ENCODE measurements around the gene ATP13A5. TPM values are rescaled to one million over a fixed set of nuclear protein-coding genes. Genes with fewer than 3 reads are reported as not detected.

Gene ATP13A5
- total RNA-seq, 1 donor from 2014 or later: not detected

DNA sequence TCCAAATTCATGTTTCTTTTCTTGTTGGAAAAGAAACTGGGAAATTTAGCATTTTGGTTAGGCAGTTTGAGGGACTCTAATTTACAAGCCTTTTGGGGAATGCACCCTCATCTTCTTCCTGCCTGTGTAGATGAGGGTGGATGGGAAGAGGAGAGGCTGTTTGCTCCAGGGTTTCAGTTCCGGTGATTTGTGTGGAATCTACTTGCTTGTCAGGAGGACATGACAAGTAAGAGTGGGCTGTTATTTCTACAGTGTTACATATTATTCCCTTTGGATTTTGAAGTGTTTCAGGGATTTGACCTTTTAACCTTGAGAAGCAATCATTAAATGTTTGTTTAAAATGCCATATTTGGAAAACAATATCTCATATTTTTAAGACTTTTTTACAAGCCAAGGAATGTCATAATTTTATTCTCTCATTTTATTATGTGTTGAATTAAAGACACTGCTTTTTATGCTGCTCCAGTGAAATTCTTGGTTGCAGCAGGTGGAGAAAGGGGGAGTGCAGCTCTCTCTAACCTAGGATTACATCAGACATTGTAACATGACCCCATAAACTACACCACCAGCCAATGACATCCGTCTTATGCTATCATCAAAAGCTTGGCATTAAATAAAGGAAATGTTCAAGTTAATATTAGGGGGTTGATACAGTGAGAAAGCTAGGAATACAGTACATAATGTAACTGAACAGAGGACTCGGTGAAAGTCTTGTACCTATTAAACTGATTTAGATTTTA lies 107.3 kb downstream of the ATP13A5 start:
- H3K27ac Mint-ChIP-seq: no peak overlapping the region
- no peak for DNase-seq (ENCODE audit: low spot score)
- intact Hi-C loops (cut with micrococcal nuclease): no loop called here
- H3K9me3 Mint-ChIP-seq: no peaks in the 10 kb centered on the region
- no peaks in the 10 kb centered on the region for H3K27me3 Mint-ChIP-seq (ENCODE audit: low read depth)
- H3K36me3 Mint-ChIP-seq (ENCODE audit: low read depth): no peaks in the 10 kb centered on the region
- no peak overlapping the region for H3K4me3 Mint-ChIP-seq (ENCODE audit: low read depth)
- no peaks in the 10 kb centered on the region for H3K4me1 Mint-ChIP-seq (ENCODE audit: low read depth)

GRCh38 chr3:193270451-193270850 lies 108.1 kb downstream of the ATP13A5 start:
- no peaks in the 10 kb centered on the region for H3K4me1 Mint-ChIP-seq (ENCODE audit: low read depth)
- no peak overlapping the region for H3K4me3 Mint-ChIP-seq (ENCODE audit: low read depth)
- H3K27me3 Mint-ChIP-seq (ENCODE audit: low read depth): no peaks in the 10 kb centered on the region
- intact Hi-C loops (cut with micrococcal nuclease): no loop called here
- H3K27ac Mint-ChIP-seq: no peak overlapping the region
- DNase-seq (ENCODE audit: low spot score): no peak
- no peaks in the 10 kb centered on the region for H3K36me3 Mint-ChIP-seq (ENCODE audit: low read depth)
- no peaks in the 10 kb centered on the region for H3K9me3 Mint-ChIP-seq

- no peak overlapping the region for H3K4me3 Mint-ChIP-seq (ENCODE audit: low read depth)
- H3K4me1 Mint-ChIP-seq (ENCODE audit: low read depth): no peaks in the 10 kb centered on the region
- H3K9me3 Mint-ChIP-seq: no peaks in the 10 kb centered on the region
- H3K27ac Mint-ChIP-seq: no peak overlapping the region
- H3K27me3 Mint-ChIP-seq (ENCODE audit: low read depth): no peaks in the 10 kb centered on the region
- DNase-seq (ENCODE audit: low spot score): no peak
- intact Hi-C loops (cut with micrococcal nuclease): no loop called here
- H3K36me3 Mint-ChIP-seq (ENCODE audit: low read depth): no peaks in the 10 kb centered on the region
Observed at GRCh38 chr3:193269343-193270028, 109.1 kb downstream of the ATP13A5 start.

DNA sequence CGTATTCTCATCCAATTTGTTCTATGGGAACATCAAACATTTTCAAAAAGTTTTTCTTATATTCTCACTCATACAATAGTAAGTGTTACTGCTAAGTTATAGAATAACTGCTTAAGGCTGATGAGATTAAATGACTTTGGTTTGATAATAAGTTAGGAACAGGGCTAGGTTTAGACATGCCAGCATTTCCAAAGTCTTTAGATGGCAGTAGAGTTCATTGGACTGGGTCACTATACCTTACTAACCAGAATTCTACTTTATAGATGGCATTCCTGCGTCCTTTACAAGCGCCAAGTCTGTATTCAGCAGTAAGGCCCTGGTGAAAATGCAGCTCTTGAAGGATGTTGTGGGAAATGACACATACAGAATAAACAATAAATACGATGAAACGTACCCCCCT lies 115.8 kb downstream of the ATP13A5 start:
- intact Hi-C loops (cut with micrococcal nuclease): no loop called here
- Mint-ChIP-seq H3K9me3 (no peaks in the 10 kb centered on the region), H3K27me3 (ENCODE audit: low read depth) (no peaks in the 10 kb centered on the region), H3K4me1 (ENCODE audit: low read depth) (no peaks in the 10 kb centered on the region), H3K27ac (no peak overlapping the region), H3K36me3 (ENCODE audit: low read depth) (no peaks in the 10 kb centered on the region), H3K4me3 (ENCODE audit: low read depth) (no peak overlapping the region)
- DNase-seq (ENCODE audit: low spot score): no peak

- intact Hi-C loops (cut with micrococcal nuclease): no loop called here
- no peaks in the 10 kb centered on the region for H3K36me3 Mint-ChIP-seq (ENCODE audit: low read depth)
- no peaks in the 10 kb centered on the region for H3K27me3 Mint-ChIP-seq (ENCODE audit: low read depth)
- no peaks in the 10 kb centered on the region for H3K4me1 Mint-ChIP-seq (ENCODE audit: low read depth)
- H3K4me3 Mint-ChIP-seq (ENCODE audit: low read depth): no peak overlapping the region
- DNase-seq (ENCODE audit: low spot score): no peak
- H3K27ac Mint-ChIP-seq: no peak overlapping the region
- H3K9me3 Mint-ChIP-seq: no peaks in the 10 kb centered on the region
Observed at GRCh38 chr3:193261970-193262369, 116.6 kb downstream of the ATP13A5 start.

DNA sequence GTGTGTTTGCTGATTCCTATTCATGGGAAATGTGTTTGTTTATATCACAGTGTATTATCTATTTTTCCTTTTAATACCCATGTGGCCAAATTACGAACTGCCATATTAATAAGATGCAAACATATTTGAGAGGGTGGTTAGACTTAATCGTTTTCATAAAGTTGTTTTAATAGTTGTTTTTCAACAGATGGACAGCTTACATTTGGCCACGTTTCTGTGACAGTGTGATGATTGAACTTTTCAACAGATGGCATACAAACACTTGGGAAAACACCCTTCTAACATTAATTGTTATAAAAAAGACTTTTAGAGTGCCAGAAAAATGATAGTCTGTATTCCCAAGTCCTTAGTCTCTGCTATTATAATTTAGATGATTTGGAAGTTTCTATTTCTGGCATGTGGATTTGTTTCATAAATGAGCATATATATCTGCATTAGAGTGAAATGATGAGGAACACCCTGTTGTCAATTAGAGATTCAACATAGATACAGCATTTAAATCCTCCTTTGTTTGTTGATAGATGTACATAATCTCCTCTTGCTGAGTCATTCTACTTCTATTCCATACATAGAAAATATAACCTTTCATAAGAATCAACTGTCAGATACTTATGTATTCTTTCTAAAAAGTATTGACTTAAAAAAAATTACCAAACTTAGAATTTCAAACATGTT lies 124.4 kb downstream of the ATP13A5 start:
- Mint-ChIP-seq H3K9me3 (peaks cover 11% of the 10 kb centered on the region), H3K27ac (no peak overlapping the region), H3K4me1 (ENCODE audit: low read depth) (no peaks in the 10 kb centered on the region), H3K27me3 (ENCODE audit: low read depth) (no peaks in the 10 kb centered on the region), H3K4me3 (ENCODE audit: low read depth) (no peak overlapping the region), H3K36me3 (ENCODE audit: low read depth) (no peaks in the 10 kb centered on the region)
- intact Hi-C loops (cut with micrococcal nuclease): no loop called here
- no peak for DNase-seq (ENCODE audit: low spot score)

GRCh38 chr3:193250492-193250891 lies 128.1 kb downstream of the ATP13A5 start:
- H3K27me3 Mint-ChIP-seq (ENCODE audit: low read depth): no peaks in the 10 kb centered on the region
- no peak for DNase-seq (ENCODE audit: low spot score)
- peaks cover 28% of the 10 kb centered on the region for H3K9me3 Mint-ChIP-seq
- intact Hi-C loops (cut with micrococcal nuclease): no loop called here
- H3K27ac Mint-ChIP-seq: no peak overlapping the region
- H3K36me3 Mint-ChIP-seq (ENCODE audit: low read depth): no peaks in the 10 kb centered on the region
- no peak overlapping the region for H3K4me3 Mint-ChIP-seq (ENCODE audit: low read depth)
- H3K4me1 Mint-ChIP-seq (ENCODE audit: low read depth): no peaks in the 10 kb centered on the region

DNA sequence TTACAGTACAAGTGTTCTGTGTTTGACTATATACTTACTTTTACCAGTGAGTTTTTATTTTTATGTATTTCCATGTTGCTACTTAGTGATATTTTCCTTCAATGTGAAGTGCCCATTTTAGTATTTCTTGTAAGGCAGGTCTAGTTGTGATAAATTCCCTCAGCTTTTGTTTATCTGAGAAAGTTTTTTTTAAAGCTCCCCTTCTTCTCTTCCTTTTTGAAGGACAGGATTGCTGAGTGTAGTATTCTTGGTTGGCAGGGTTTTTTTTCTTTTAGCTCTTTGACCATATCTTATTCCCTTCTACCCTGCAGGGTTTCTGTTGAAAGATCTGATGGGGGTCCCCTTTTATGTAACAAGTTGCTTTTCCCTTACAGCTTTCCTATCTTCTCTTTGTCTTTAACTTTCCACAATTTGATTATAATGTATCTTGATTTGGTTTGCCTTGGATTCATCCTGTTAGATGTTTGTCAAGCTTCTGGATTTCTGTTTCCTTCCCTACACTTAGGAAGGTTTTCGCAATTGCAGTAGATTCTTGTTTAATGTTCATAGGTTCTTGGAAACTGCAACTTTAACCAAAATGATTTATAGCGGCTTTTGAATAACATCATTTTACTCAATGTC lies 129.6 kb downstream of the ATP13A5 start:
- H3K4me1 Mint-ChIP-seq (ENCODE audit: low read depth): no peaks in the 10 kb centered on the region
- H3K4me3 Mint-ChIP-seq (ENCODE audit: low read depth): no peak overlapping the region
- H3K27ac Mint-ChIP-seq: no peak overlapping the region
- H3K36me3 Mint-ChIP-seq (ENCODE audit: low read depth): no peaks in the 10 kb centered on the region
- intact Hi-C loops (cut with micrococcal nuclease): no loop called here
- H3K9me3 Mint-ChIP-seq: peaks cover 28% of the 10 kb centered on the region
- no peak for DNase-seq (ENCODE audit: low spot score)
- H3K27me3 Mint-ChIP-seq (ENCODE audit: low read depth): no peaks in the 10 kb centered on the region

DNA sequence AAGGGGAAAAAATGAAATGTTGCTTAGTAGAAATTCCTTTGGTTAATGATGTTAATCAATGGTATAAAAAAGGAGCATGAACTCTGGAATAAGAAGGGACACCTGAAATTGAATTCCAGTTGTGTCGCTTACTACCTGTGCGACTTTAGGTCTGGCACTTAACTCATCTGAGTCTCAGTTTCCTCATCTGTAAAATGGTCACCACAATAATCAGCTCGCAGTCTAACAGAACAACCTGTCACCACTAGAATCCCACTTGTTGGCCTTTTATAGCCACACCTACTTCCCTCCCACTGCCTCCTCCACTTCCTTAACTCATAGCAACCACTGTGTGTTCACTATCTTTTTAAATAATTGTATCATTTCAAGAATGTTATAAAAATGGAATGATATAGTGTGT lies 135.0 kb downstream of the ATP13A5 start:
- Mint-ChIP-seq H3K9me3 (peaks cover 11% of the 10 kb centered on the region), H3K27ac (no peak overlapping the region), H3K36me3 (ENCODE audit: low read depth) (no peaks in the 10 kb centered on the region), H3K4me3 (ENCODE audit: low read depth) (no peak overlapping the region), H3K27me3 (ENCODE audit: low read depth) (peaks cover 29% of the 10 kb centered on the region), H3K4me1 (ENCODE audit: low read depth) (peaks cover 2% of the 10 kb centered on the region)
- DNase-seq (ENCODE audit: low spot score): no peak
- intact Hi-C loops (cut with micrococcal nuclease): no loop called here

GRCh38 chr3:193241716-193242115 lies 136.8 kb downstream of the ATP13A5 start:
- Mint-ChIP-seq H3K9me3 (no peaks in the 10 kb centered on the region), H3K27me3 (ENCODE audit: low read depth) (peaks cover 29% of the 10 kb centered on the region), H3K36me3 (ENCODE audit: low read depth) (no peaks in the 10 kb centered on the region), H3K4me3 (ENCODE audit: low read depth) (no peak overlapping the region), H3K4me1 (ENCODE audit: low read depth) (peaks cover 2% of the 10 kb centered on the region), H3K27ac (no peak overlapping the region)
- DNase-seq (ENCODE audit: low spot score): no peak
- intact Hi-C loops (cut with micrococcal nuclease): no loop called here

- H3K9me3 Mint-ChIP-seq: no peaks in the 10 kb centered on the region
- no peak for DNase-seq (ENCODE audit: low spot score)
- peaks cover 29% of the 10 kb centered on the region for H3K27me3 Mint-ChIP-seq (ENCODE audit: low read depth)
- H3K27ac Mint-ChIP-seq: no peak within 1 kb of the TSS
- intact Hi-C loops (cut with micrococcal nuclease): no loop called here
- H3K36me3 Mint-ChIP-seq (ENCODE audit: low read depth): no peaks in the 10 kb centered on the region
- H3K4me3 Mint-ChIP-seq (ENCODE audit: low read depth): no peak within 1 kb of the TSS
- peaks cover 2% of the 10 kb centered on the region for H3K4me1 Mint-ChIP-seq (ENCODE audit: low read depth)
Observed at GRCh38 chr3:193240850-193241706, 137.5 kb downstream of the ATP13A5 start, which contains the start of gene PLAAT1. PLAAT1 (plus strand) TSS chr3:193241222; CDS start chr3:193255651, 14,429 bp downstream.

DNA sequence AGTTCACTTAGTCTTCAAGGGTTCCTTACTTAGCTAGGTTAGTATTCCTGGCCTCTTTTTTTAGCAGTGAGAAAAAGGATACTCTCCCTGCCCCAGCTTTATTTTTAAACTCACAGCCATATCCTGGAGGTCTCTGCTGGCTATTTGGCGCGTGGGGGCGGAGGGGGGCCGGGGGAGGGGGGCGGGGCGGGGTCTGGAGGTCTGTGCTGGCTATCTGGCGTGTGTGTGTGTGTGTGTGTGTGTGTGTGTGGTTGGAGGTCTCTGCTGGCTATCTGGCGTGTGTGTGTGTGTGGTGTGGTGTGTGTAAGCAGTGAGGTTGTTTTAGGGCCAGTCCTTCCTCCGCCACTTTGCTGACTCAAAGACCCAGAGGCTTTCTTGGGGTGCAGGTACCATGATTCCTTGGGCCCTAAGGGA lies 138.1 kb downstream of the ATP13A5 start:
- Mint-ChIP-seq H3K4me1 (ENCODE audit: low read depth) (peaks cover 2% of the 10 kb centered on the region), H3K4me3 (ENCODE audit: low read depth) (no peak overlapping the region), H3K9me3 (no peaks in the 10 kb centered on the region), H3K27ac (no peak overlapping the region), H3K36me3 (ENCODE audit: low read depth) (no peaks in the 10 kb centered on the region), H3K27me3 (ENCODE audit: low read depth) (peaks cover 29% of the 10 kb centered on the region)
- intact Hi-C loops (cut with micrococcal nuclease): no loop called here
- DNase-seq (ENCODE audit: low spot score): no peak
